Psoas muscle (tissue), 8 donors: ENCODE measurements around the gene VPS13D. TPM values are rescaled to one million over a fixed set of nuclear protein-coding genes. Genes with fewer than 3 reads are reported as not detected.
A peak's percentile ranks its signal among the peaks of the same experiment; 100 is the strongest.

Experiments
- ATAC-seq, 4 donors: fragments of 200-7000 bp; cut with Tn5 transposase; one replicate each; pipeline ENCODE4 v1.9.1; 2020; ENCODE audit warnings: moderate library complexity in 3 of 4, mild to moderate bottlenecking in 2 of 4
- DNase-seq, 2 donors: peaks; one replicate each; pipeline ENCODE4 v3.0.0-alpha.2; 2020
- H3K27ac ChIP-seq: fragments of 200-600 bp; one replicate; pipeline ENCODE4 v1.8.0; 2022
- H3K27me3 ChIP-seq, 3 donors: fragments of 200-600 bp in 1 of 3; one replicate each; pipeline versions ENCODE4 v1.6.1 to v1.8.0; 2013 to 2022; ENCODE audit warnings: low read length in 2 of 3, mild to moderate bottlenecking in 2 of 3, moderate library complexity in 1 of 3; ENCODE audit not compliant: insufficient read depth in 3 of 3
- H3K36me3 ChIP-seq, 2 donors: fragments of 200-600 bp in 1 of 2; one replicate each; pipeline versions ENCODE4 v1.6.1 to v1.8.0; 2013 to 2022; ENCODE audit warnings: low read depth in 1 of 2, mild to moderate bottlenecking in 1 of 2, moderate library complexity in 1 of 2; ENCODE audit not compliant: insufficient read depth in 1 of 2
- H3K4me1 ChIP-seq: fragments of 200-600 bp; one replicate; pipeline ENCODE4 v1.8.0; 2022
- H3K4me3 ChIP-seq: fragments of 200-600 bp; one replicate; pipeline ENCODE4 v1.8.0; 2022; ENCODE audit warnings: mild to moderate bottlenecking
- H3K9me3 ChIP-seq: fragments of 200-600 bp; one replicate; pipeline ENCODE4 v1.8.0; 2022
- WGBS, 3 donors: extraction: QIAGEN DNeasy Blood & Tissue Kit; methylation state at CpG; one replicate each; pipeline versions ENCODE4 v1.1.6 to v1.1.7; 2013; 5-methylcytosine and 5-hydroxymethylcytosine counted together
- intact Hi-C, 2 donors: fragments of 100-400 bp; cut with DNase I; formaldehyde crosslinking; loops; one replicate each; pipeline versions ENCODE4 v1.11.0 to v1.14.2; 2022
- polyA plus RNA-seq, 3 donors: library from polyadenylated mRNA; stranded (reverse); fragments of 200-250 nt; gene quantifications; one replicate each; pipeline ENCODE4 v1.2.3, GENCODE V29; 2013
- total RNA-seq, 4 donors: library from RNA; stranded (reverse); fragmentation: NEBNext Ultra II Directional in 2 of 4; extraction: Animal tissue kit (Norgen Biotek cat#: 25700) in 2 of 4; gene quantifications; one replicate each; pipeline versions ENCODE4 v1.2.1 to v1.2.4, GENCODE V29; 2021 to 2023
- TF ChIP-seq, protein P1 (sequence below): fragments of 200-600 bp; IDR thresholded peaks from one replicate; pipeline ENCODE4 v1.8.0; 2022; ENCODE audit warnings: antibody characterized with exemption
- donor health status: healthy with polysubstance abuse.
- donor health status: DM: no; HTN: no; CAD: no; lungs with moderate emphysema.
- donor health status: Bipolar disorder and iron deficiency.
- donor health status: healthy.
- donor health status: DM: yes; HTN: yes; CAD: no.
- donor health status: DM: no; HTN: no; CAD: no.
- donor health status: DM: no; HTN: no; CAD: no.
- donor health status: DM: yes; HTN: yes; CAD: no.

VPS13D gene
- total and polyA plus RNA-seq, 7 donors = 19.9 to 69.1 (median 45.3) TPM

DNA sequence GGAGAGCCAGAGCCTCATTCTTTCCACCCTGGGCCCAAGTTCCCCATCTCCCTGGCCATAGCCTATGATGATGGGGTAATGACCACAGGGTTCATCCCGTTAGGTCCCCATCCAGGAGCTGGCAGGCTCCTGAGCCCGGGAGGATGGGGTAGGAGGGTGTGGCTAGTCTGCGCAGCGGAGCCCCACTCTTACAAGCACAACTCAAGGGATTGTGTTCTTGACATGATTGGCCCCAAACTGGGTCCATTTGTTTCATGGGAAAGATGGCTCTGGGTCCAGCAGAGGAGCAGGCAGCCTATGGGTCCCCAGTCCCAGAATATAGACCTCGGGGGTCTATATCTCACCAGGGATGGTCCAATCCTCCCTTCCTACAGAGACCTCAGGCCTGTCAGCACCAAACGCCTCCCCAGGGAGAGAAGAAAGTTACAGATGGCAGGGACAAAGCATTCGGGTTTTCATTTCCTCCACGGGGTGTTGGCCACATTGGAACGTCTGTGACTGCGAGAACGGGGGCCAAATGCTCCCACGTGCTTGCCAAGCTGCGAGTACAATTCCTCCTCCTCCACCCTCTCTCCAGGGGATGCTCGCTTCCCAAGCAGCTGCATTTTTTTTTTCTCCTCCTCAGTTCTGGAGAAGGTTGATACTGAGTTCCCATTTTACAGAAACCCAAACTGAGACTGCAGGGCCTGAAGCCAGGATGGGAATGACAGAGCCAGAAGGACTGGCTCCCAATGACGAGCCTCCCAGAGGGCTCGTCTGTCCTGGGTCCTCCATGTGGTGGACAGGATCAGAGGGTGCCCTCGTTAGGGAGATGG is 317.1 kb downstream of the VPS13D start:
- no peak overlapping the region for H3K4me3 ChIP-seq
- no peaks in the 10 kb centered on the region for H3K36me3 ChIP-seq
- 33 to 45% (median 39%) methylated on average over 17 of the region's 17 CpGs for WGBS, 3 donors
- H3K4me1 ChIP-seq = peaks cover 29% of the 10 kb centered on the region
- no peaks in the 10 kb centered on the region for H3K27me3 ChIP-seq
- peak; percentile 85 to 90 for DNase-seq
- H3K9me3 ChIP-seq = no peaks in the 10 kb centered on the region
- ATAC-seq = no peak
- intact Hi-C loops = no loop called here
- TF ChIP-seq, protein P1, sequence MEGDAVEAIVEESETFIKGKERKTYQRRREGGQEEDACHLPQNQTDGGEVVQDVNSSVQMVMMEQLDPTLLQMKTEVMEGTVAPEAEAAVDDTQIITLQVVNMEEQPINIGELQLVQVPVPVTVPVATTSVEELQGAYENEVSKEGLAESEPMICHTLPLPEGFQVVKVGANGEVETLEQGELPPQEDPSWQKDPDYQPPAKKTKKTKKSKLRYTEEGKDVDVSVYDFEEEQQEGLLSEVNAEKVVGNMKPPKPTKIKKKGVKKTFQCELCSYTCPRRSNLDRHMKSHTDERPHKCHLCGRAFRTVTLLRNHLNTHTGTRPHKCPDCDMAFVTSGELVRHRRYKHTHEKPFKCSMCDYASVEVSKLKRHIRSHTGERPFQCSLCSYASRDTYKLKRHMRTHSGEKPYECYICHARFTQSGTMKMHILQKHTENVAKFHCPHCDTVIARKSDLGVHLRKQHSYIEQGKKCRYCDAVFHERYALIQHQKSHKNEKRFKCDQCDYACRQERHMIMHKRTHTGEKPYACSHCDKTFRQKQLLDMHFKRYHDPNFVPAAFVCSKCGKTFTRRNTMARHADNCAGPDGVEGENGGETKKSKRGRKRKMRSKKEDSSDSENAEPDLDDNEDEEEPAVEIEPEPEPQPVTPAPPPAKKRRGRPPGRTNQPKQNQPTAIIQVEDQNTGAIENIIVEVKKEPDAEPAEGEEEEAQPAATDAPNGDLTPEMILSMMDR = no peak
- H3K27ac ChIP-seq = peak overlapping the region; percentile 84

DNA sequence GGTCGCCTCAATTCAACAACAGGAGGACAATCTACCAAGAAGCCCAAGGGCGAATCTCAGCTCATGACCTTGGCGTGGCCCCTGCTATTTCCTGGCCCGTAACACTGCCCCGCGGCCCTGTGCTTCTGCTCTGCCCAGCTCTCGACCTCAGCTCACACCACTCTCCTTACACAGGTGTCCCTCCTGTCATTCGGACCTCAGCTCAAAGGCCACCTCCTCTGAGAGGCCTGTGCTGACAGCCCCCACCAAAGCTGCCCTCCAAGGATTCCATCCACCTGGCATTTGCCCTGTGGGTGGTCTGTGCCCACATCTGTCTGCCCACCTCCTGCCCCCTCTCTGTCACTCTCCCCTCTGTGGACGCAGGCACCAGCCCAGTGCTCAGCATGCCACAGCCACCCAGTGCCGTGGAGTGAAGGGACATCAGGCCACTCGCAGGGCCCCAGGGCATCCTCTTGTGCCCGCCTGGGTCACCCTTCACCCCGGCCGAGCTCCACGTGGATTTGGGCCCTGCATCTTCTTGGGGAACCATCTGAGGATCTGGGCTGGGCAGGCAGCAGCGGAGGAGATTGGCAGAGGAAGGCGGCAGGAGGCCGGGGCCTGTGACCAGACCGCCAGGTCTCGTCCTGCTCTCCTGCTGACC is 317.9 kb downstream of the VPS13D start:
- Histone ChIP-seq H3K9me3 (no peaks in the 10 kb centered on the region), H3K4me3 (no peak overlapping the region), H3K27me3 (no peaks in the 10 kb centered on the region), H3K27ac (peak overlapping the region; percentile 84), H3K36me3 (no peaks in the 10 kb centered on the region), H3K4me1 (peaks cover 34% of the 10 kb centered on the region)
- 77 to 82% (median 80%) methylated on average over 20 of the region's 20 CpGs for WGBS, 3 donors
- DNase-seq (peak in 1 of 2 donors; percentile 58), ATAC-seq (no peak)
- intact Hi-C loops = no loop called here
- TF ChIP-seq, protein P1 = no peak

DNA sequence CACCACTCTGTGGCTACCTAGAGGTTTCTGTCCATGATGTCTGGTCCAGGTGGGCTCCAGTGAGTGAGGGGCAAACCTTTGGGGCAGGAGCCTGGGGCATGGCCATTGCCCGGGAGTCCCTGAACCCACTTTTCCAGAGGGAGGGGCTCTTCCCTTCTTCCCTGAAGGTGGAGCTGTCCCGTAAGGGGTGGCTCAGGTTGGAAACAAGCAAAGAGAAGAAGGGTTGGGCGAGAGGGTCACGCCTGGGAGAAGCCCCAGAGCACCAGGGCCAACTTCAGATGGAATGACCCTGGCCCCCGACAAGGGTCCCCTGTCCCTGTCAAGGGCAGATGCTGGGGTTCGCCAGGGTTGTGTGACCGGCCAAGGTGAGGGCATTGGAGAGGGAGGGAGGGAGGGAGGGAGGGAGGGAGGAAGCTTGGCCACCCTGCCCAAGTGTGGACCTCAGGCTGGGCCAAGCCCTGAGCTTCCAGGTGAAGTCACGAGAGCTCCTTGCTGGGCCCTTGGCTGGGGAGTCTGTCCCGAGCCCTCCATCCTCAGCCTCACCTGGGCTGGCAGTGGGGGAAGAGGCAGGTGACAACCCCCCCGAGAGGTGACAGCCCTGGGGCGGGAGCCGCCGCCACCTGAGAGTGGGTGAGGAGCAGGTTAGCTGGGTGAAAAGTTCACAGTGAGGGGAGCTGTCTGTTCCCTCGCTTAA is 318.6 kb downstream of the VPS13D start:
- H3K4me1 ChIP-seq = peaks cover 41% of the 10 kb centered on the region
- TF ChIP-seq, protein P1 = no peak
- no peaks in the 10 kb centered on the region for H3K36me3 ChIP-seq
- no peak overlapping the region for H3K4me3 ChIP-seq
- H3K9me3 ChIP-seq = no peaks in the 10 kb centered on the region
- no peaks in the 10 kb centered on the region for H3K27me3 ChIP-seq
- peak overlapping the region; percentile 84 for H3K27ac ChIP-seq
- DNase-seq (peak in 1 of 2 donors; percentile 67), ATAC-seq (no peak)
- WGBS, 3 donors = 83 to 87% (median 85%) methylated on average over 12 to 14 of the region's 14 CpGs
- intact Hi-C loops = no loop called here

DNA sequence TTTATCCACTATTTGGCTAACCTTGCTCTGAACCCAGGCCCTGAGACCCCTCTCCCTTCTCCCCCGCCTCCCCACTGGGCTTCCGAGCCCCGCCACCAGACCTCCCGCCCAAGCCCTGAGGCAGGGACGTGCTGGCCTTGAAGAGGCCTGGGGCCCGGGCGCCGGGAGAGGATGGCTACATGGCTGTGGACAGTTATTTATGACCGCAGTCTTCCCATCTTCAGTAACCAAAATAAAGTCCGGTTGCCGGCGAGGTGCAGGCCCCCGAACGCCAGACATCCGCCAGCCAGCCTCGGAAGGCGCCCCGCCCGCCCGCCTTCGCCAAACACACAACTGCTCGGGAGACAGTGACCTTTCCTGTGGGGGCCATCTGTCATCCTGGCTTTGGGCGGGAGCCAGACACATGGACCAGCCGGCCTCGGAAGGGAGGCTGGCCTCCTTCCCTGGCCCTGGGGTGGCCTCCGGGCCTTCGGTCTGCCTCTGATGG is 319.2 kb downstream of the VPS13D start:
- no peaks in the 10 kb centered on the region for H3K36me3 ChIP-seq
- TF ChIP-seq, protein P1 = no peak
- H3K9me3 ChIP-seq = no peaks in the 10 kb centered on the region
- peak; percentile 86 to 89 for DNase-seq
- ATAC-seq = peak; percentile 41 to 65 (median 50)
- H3K27ac ChIP-seq = peak overlapping the region; percentile 84
- WGBS, 3 donors = 15 to 31% (median 18%) methylated on average over 26 to 27 of the region's 27 CpGs
- H3K4me3 ChIP-seq = no peak overlapping the region
- intact Hi-C loops = no loop called here
- peaks cover 46% of the 10 kb centered on the region for H3K4me1 ChIP-seq
- H3K27me3 ChIP-seq = no peaks in the 10 kb centered on the region
